KMS-11 (cell line): ENCODE measurements around the gene LRR1.

Experiments used
- H2AFZ ChIP-seq: fragments of 200-600 bp; sonication (generic); 2 replicates; pipeline ENCODE4 v1.6.1; 2016; ENCODE audit warnings: antibody characterized with exemption, mixed run types, low read depth
- H3K27ac ChIP-seq: fragments of 200-600 bp; sonication (generic); 2 replicates; pipeline ENCODE4 v1.6.1; 2016; ENCODE audit warnings: mild to moderate bottlenecking, mixed run types
- H3K27me3 ChIP-seq: fragments of 200-600 bp; sonication (generic); 2 replicates; pipeline ENCODE4 v1.6.1; 2017; ENCODE audit warnings: mild to moderate bottlenecking, low read depth, mixed run types, moderate library complexity; ENCODE audit not compliant: insufficient read depth
- H3K36me3 ChIP-seq: fragments of 200-600 bp; sonication (generic); 2 replicates; pipeline ENCODE4 v1.6.1; 2017; ENCODE audit warnings: mild to moderate bottlenecking, mixed run types; ENCODE audit not compliant: insufficient read depth
- H3K4me1 ChIP-seq: fragments of 200-600 bp; sonication (generic); 2 replicates; pipeline ENCODE4 v1.6.1; 2016; ENCODE audit warnings: mild to moderate bottlenecking, low read depth, mixed run types; ENCODE audit not compliant: poor library complexity, severe bottlenecking
- H3K4me2 ChIP-seq: fragments of 200-600 bp; sonication (generic); 2 replicates; pipeline ENCODE4 v1.7.0; 2016; ENCODE audit warnings: mild to moderate bottlenecking, mixed run types
- H3K4me3 ChIP-seq: fragments of 200-600 bp; sonication (generic); IDR thresholded peaks from 2 replicates; pipeline ENCODE4 v1.6.1; 2017; ENCODE audit warnings: low read depth, low read length, mixed read lengths; ENCODE audit not compliant: insufficient read depth
- H3K79me2 ChIP-seq: fragments of 200-600 bp; sonication (generic); 2 replicates; pipeline ENCODE4 v1.6.1; 2016; ENCODE audit warnings: low read depth, mixed run types; ENCODE audit not compliant: insufficient read depth
- H3K9ac ChIP-seq: fragments of 200-600 bp; sonication (generic); 2 replicates; pipeline ENCODE4 v1.6.1; 2016; ENCODE audit warnings: mild to moderate bottlenecking, mixed run types
- H4K20me1 ChIP-seq: fragments of 200-600 bp; sonication (generic); 2 replicates; pipeline ENCODE4 v1.6.1; 2016; ENCODE audit warnings: mild to moderate bottlenecking, mixed run types; ENCODE audit not compliant: insufficient read depth
- CTCF ChIP-seq: fragments of 200-600 bp; sonication (generic); conservative IDR thresholded peaks from 2 replicates; pipeline ENCODE4 v1.6.1; 2017; ENCODE audit warnings: low read depth, mild to moderate bottlenecking, antibody characterized with exemption, low read length, moderate library complexity, mixed read lengths

The LRR1 gene

GRCh38 chr14:49633640-49634546 is 35.2 kb downstream of the LRR1 start:
- TF ChIP-seq CTCF, result peak; percentile 73
- Histone ChIP-seq H3K27ac (peak overlapping the region; percentile 98), H3K4me2 (no peak overlapping the region; the same call in 1 of the 2 replicates), H3K4me3 (no peak overlapping the region), H3K36me3 (no peaks in the 10 kb centered on the region), H4K20me1 (no peaks in the 10 kb centered on the region), H2AFZ (peak overlapping the region; percentile 36; the same call in 1 of the 2 replicates), H3K27me3 (no peaks in the 10 kb centered on the region), H3K9ac (peak overlapping the region; percentile 96), H3K4me1 (peaks cover 36% of the 10 kb centered on the region), H3K79me2 (peaks cover 82% of the 10 kb centered on the region)

- H3K4me2 ChIP-seq, result peak within 1 kb of the TSS; percentile 76
- peak within 1 kb of the TSS; percentile 96 for H3K9ac ChIP-seq
- H3K4me1 ChIP-seq, result peaks cover 28% of the 10 kb centered on the region
- no peaks in the 10 kb centered on the region for H4K20me1 ChIP-seq
- no peaks in the 10 kb centered on the region for H3K36me3 ChIP-seq
- peaks cover 89% of the 10 kb centered on the region for H3K79me2 ChIP-seq
- H3K27ac ChIP-seq, result peak within 1 kb of the TSS; percentile 98
- H2AFZ ChIP-seq, result peak within 1 kb of the TSS; percentile 36
- TF ChIP-seq CTCF, result no peak
- H3K27me3 ChIP-seq, result no peaks in the 10 kb centered on the region
- H3K4me3 ChIP-seq, result no peak within 1 kb of the TSS
These were observed 36.0 kb downstream of the LRR1 start, which contains the start of gene DNAAF2 for GRCh38 chr14:49634547-49635334. TSS of gene DNAAF2 (minus strand) at chr14:49635244. CDS start at chr14:49635149, 95 bp downstream.

GRCh38 chr14:49636866-49637265 is 38.1 kb downstream of the LRR1 start:
- Histone ChIP-seq H4K20me1 (no peaks in the 10 kb centered on the region), H3K27me3 (no peaks in the 10 kb centered on the region), H3K4me2 (peak overlapping the region; percentile 76; the same call in 1 of the 2 replicates), H3K4me3 (no peak overlapping the region), H3K4me1 (peaks cover 36% of the 10 kb centered on the region), H3K36me3 (no peaks in the 10 kb centered on the region), H2AFZ (no peak overlapping the region), H3K9ac (no peak overlapping the region), H3K27ac (peak overlapping the region; percentile 98; the same call in 1 of the 2 replicates), H3K79me2 (peaks cover 73% of the 10 kb centered on the region)
- no peak for TF ChIP-seq CTCF

- H3K9ac ChIP-seq, result no peak overlapping the region
- peaks cover 66% of the 10 kb centered on the region for H3K79me2 ChIP-seq
- H3K27ac ChIP-seq, result no peak overlapping the region
- peaks cover 39% of the 10 kb centered on the region for H3K4me1 ChIP-seq
- H3K27me3 ChIP-seq, result no peaks in the 10 kb centered on the region
- H3K4me2 ChIP-seq, result peak overlapping the region; percentile 76; the same call in 1 of the 2 replicates
- H3K36me3 ChIP-seq, result no peaks in the 10 kb centered on the region
- no peaks in the 10 kb centered on the region for H4K20me1 ChIP-seq
- TF ChIP-seq CTCF, result no peak
- H2AFZ ChIP-seq, result no peak overlapping the region
- no peak overlapping the region for H3K4me3 ChIP-seq
These were observed 38.9 kb downstream of the LRR1 start for GRCh38 chr14:49637534-49638078.
